Activated T-helper 9 cell treated with anti-CD3 and anti-CD28 coated beads, Interleukin-2, amount 50 U/mL, for 16 hours (primary cell): ENCODE results near the gene MRTFA.
A peak's percentile ranks its signal among the peaks of the same experiment; 100 is the strongest.

ENCODE experiments used
- DNase-seq: peaks from one replicate; pipeline ENCODE4 v3.0.0-alpha.2; 2020; ENCODE audit warnings: low read depth

Gene MRTFA

GRCh38 chr22:40463017-40463631, 173.4 kb downstream of the MRTFA start:
- peak; percentile 13 for DNase-seq

GRCh38 chr22:40462195-40462984, 174.1 kb downstream of the MRTFA start:
- peak; percentile 14 for DNase-seq

GRCh38 chr22:40453671-40454070, 182.8 kb downstream of the MRTFA start:
- DNase-seq = no peak

GRCh38 chr22:40452730-40453487, 183.6 kb downstream of the MRTFA start:
- DNase-seq = no peak

GRCh38 chr22:40451210-40451609, 185.3 kb downstream of the MRTFA start:
- no peak for DNase-seq

- no peak for DNase-seq
Measured at GRCh38 chr22:40450616-40451015, 185.9 kb downstream of the MRTFA start.

GRCh38 chr22:40449676-40450035, 186.9 kb downstream of the MRTFA start:
- no peak for DNase-seq

- no peak for DNase-seq
Measured at GRCh38 chr22:40446203-40446602, 190.3 kb downstream of the MRTFA start.

GRCh38 chr22:40444178-40444831, 192.2 kb downstream of the MRTFA start:
- no peak for DNase-seq

GRCh38 chr22:40443732-40444131, 192.8 kb downstream of the MRTFA start:
- no peak for DNase-seq

- no peak for DNase-seq
Measured at GRCh38 chr22:40441761-40442390, 194.6 kb downstream of the MRTFA start.

GRCh38 chr22:40436505-40437431, 199.8 kb downstream of the MRTFA start:
- no peak for DNase-seq

- DNase-seq = no peak
Measured at GRCh38 chr22:40434745-40435144, 201.8 kb downstream of the MRTFA start.

GRCh38 chr22:40434106-40434505, 202.4 kb downstream of the MRTFA start:
- no peak for DNase-seq

GRCh38 chr22:40433416-40434090, 203.0 kb downstream of the MRTFA start:
- no peak for DNase-seq

GRCh38 chr22:40432625-40433024, 203.9 kb downstream of the MRTFA start:
- DNase-seq = no peak

GRCh38 chr22:40432157-40432556, 204.4 kb downstream of the MRTFA start:
- DNase-seq = no peak

GRCh38 chr22:40430991-40431390, 205.5 kb downstream of the MRTFA start:
- DNase-seq = no peak

- no peak for DNase-seq
Measured at GRCh38 chr22:40429481-40429880, 207.0 kb downstream of the MRTFA start.

- no peak for DNase-seq
Measured at GRCh38 chr22:40428796-40429195, 207.7 kb downstream of the MRTFA start.
